HEK293 (cell line): ENCODE measurements around the gene APLNR.

Source experiments
- CTCF ChIA-PET: fragments of 350-600 bp; formaldehyde crosslinking; extraction: SDS; loops from one replicate; lab custom pipeline; 2021; ENCODE audit warnings: antibody characterized with exemption; lab: Yijun Ruan, JAX
- POLR2A ChIA-PET: fragments of 300-600 bp; formaldehyde crosslinking; extraction: SDS; loops from one replicate; lab custom pipeline; 2020; ENCODE audit warnings: antibody characterized with exemption, inconsistent platforms; lab: Yijun Ruan, JAX
- H3K27ac ChIP-seq: fragments of 200-500 bp; sonication (Bioruptor generic); 2 replicates; pipeline ENCODE4 v1.5.1; 2014; ENCODE audit warnings: low read depth, low read length, control low read depth, inconsistent platforms; ENCODE audit errors: extremely low read depth
- H3K36me3 ChIP-seq, 2 experiments: fragments of 200-500 bp in 1 of 2; sonication (Bioruptor generic) in 1 of 2; 1 replicate in 1 of 2; 2 replicates in 1 of 2; pipeline ENCODE4 v1.5.1; 2014 to 2017; ENCODE audit warnings: inconsistent platforms in 2 of 2, low read length in 2 of 2; ENCODE audit not compliant: control insufficient read depth in 2 of 2, insufficient read depth in 1 of 2
- H3K4me1 ChIP-seq: fragments of 200-500 bp; sonication (Bioruptor generic); 2 replicates; pipeline ENCODE4 v1.5.1; 2014; ENCODE audit warnings: mild to moderate bottlenecking, low read length, inconsistent platforms; ENCODE audit not compliant: control insufficient read depth, insufficient read depth
- H3K4me3 ChIP-seq: 2 replicates; pipeline ENCODE4 v1.5.1; 2011; ENCODE audit warnings: low read depth, mild to moderate bottlenecking, control low read depth, low read length, moderate library complexity
- H3K9me3 ChIP-seq: fragments of 200-500 bp; sonication (Bioruptor generic); 2 replicates; pipeline ENCODE4 v1.5.1; 2014; ENCODE audit warnings: low read depth, low read length, inconsistent platforms; ENCODE audit not compliant: control insufficient read depth, insufficient read depth
- GLIS1 ChIP-seq: fragments of 450-650 bp; formaldehyde crosslinking; IDR thresholded peaks from 2 replicates; pipeline ENCODE4 v1.5.1; 2016; ENCODE audit warnings: missing biosample characterization, missing genetic modification characterization
- HOXD13 ChIP-seq: sonication (generic); formaldehyde crosslinking; IDR thresholded peaks from 2 replicates; pipeline ENCODE4 v1.8.0; 2022; ENCODE audit warnings: missing genetic modification reagents, borderline replicate concordance
- REST ChIP-seq: fragments of 450-650 bp; formaldehyde crosslinking; IDR thresholded peaks from 2 replicates; pipeline ENCODE4 v1.5.1; 2016; ENCODE audit warnings: missing biosample characterization, missing genetic modification characterization
- ZBTB21 ChIP-seq: fragments of 450-650 bp; formaldehyde crosslinking; IDR thresholded peaks from 2 replicates; pipeline ENCODE4 v1.5.1; 2017; ENCODE audit warnings: missing biosample characterization, missing genetic modification characterization
- ZBTB44 ChIP-seq: fragments of 450-650 bp; IDR thresholded peaks from 2 replicates; pipeline ENCODE4 v1.5.1; 2018; ENCODE audit warnings: missing biosample characterization, mild to moderate bottlenecking, missing genetic modification characterization
- ZBTB8A ChIP-seq: fragments of 450-650 bp; formaldehyde crosslinking; IDR thresholded peaks from 2 replicates; pipeline ENCODE4 v1.5.1; 2016; ENCODE audit warnings: missing biosample characterization, missing genetic modification characterization
- ZFP3 ChIP-seq: fragments of 450-650 bp; formaldehyde crosslinking; IDR thresholded peaks from 2 replicates; pipeline ENCODE4 v1.5.1; 2016; ENCODE audit warnings: low read depth, missing biosample characterization, missing genetic modification characterization
- ZFP41 ChIP-seq: fragments of 450-650 bp; formaldehyde crosslinking; IDR thresholded peaks from 2 replicates; pipeline ENCODE4 v1.5.1; 2016; ENCODE audit warnings: missing biosample characterization, missing genetic modification characterization, borderline replicate concordance
- ZFP69B ChIP-seq: fragments of 450-650 bp; formaldehyde crosslinking; IDR thresholded peaks from 2 replicates; pipeline ENCODE4 v1.5.1; 2016; ENCODE audit warnings: missing biosample characterization, missing genetic modification characterization
- ZNF157 ChIP-seq: fragments of 450-650 bp; formaldehyde crosslinking; IDR thresholded peaks from 2 replicates; pipeline ENCODE4 v1.5.1; 2016; ENCODE audit warnings: missing biosample characterization, missing genetic modification characterization
- ZNF2 ChIP-seq: fragments of 450-650 bp; formaldehyde crosslinking; IDR thresholded peaks from 2 replicates; pipeline ENCODE4 v1.5.1; 2016; ENCODE audit warnings: missing biosample characterization, missing genetic modification characterization
- ZNF26 ChIP-seq: fragments of 450-650 bp; formaldehyde crosslinking; IDR thresholded peaks from 2 replicates; pipeline ENCODE4 v1.5.1; 2016; ENCODE audit warnings: missing biosample characterization, missing genetic modification characterization
- ZNF280C ChIP-seq: fragments of 450-650 bp; formaldehyde crosslinking; IDR thresholded peaks from 2 replicates; pipeline ENCODE4 v1.5.1; 2016; ENCODE audit warnings: missing biosample characterization, missing genetic modification characterization
- ZNF302 ChIP-seq: fragments of 450-650 bp; formaldehyde crosslinking; IDR thresholded peaks from 2 replicates; pipeline ENCODE4 v1.5.1; 2016; ENCODE audit warnings: missing biosample characterization, missing genetic modification characterization, low read depth
- ZNF335 ChIP-seq: fragments of 450-650 bp; formaldehyde crosslinking; conservative IDR thresholded peaks from 2 replicates; pipeline ENCODE4 v1.5.1; 2016; ENCODE audit warnings: missing biosample characterization, missing genetic modification characterization
- ZNF350 ChIP-seq: fragments of 450-650 bp; formaldehyde crosslinking; IDR thresholded peaks from 2 replicates; pipeline ENCODE4 v1.5.0; 2017; ENCODE audit warnings: missing biosample characterization, mild to moderate bottlenecking, missing genetic modification characterization
- ZNF433 ChIP-seq: fragments of 450-650 bp; formaldehyde crosslinking; IDR thresholded peaks from 2 replicates; pipeline ENCODE4 v1.5.1; 2016; ENCODE audit warnings: missing biosample characterization, missing genetic modification characterization, low read depth
- ZNF521 ChIP-seq: fragments of 450-650 bp; formaldehyde crosslinking; IDR thresholded peaks from 2 replicates; pipeline ENCODE4 v1.5.1; 2017; ENCODE audit warnings: missing biosample characterization, mild to moderate bottlenecking, missing genetic modification characterization
- ZNF664 ChIP-seq: fragments of 450-650 bp; formaldehyde crosslinking; IDR thresholded peaks from 2 replicates; pipeline ENCODE4 v1.5.1; 2016; ENCODE audit warnings: missing biosample characterization, missing genetic modification characterization
- ZNF785 ChIP-seq: fragments of 450-650 bp; formaldehyde crosslinking; IDR thresholded peaks from 2 replicates; pipeline ENCODE4 v1.5.1; 2016; ENCODE audit warnings: missing biosample characterization, missing genetic modification characterization
- ZNF843 ChIP-seq: fragments of 450-650 bp; formaldehyde crosslinking; IDR thresholded peaks from 2 replicates; pipeline ENCODE4 v1.5.1; 2016; ENCODE audit warnings: missing biosample characterization, missing genetic modification characterization
- ZSCAN4 ChIP-seq: fragments of 450-650 bp; formaldehyde crosslinking; IDR thresholded peaks from 2 replicates; pipeline ENCODE4 v1.5.1; 2017; ENCODE audit warnings: missing biosample characterization, missing genetic modification characterization

Gene APLNR

GRCh38 chr11:57199330-57199729 is 37.7 kb downstream of the APLNR start:
- POLR2A ChIA-PET: no interaction called here
- Histone ChIP-seq H3K36me3 (no peaks in the 10 kb centered on the region), H3K27ac (no peak overlapping the region), H3K4me3 (no peak overlapping the region), H3K4me1 (no peaks in the 10 kb centered on the region), H3K9me3 (no peaks in the 10 kb centered on the region)
- TF ChIP-seq HOXD13 (CRISPR knock-in tag): no peak
- TF ChIP-seq ZNF785 (tag by site-specific recombination): no peak
- no peak for TF ChIP-seq ZNF521
- no peak for TF ChIP-seq ZNF302
- no peak for TF ChIP-seq ZNF433 (tag by site-specific recombination)
- no peak for TF ChIP-seq ZSCAN4 (tag by site-specific recombination)
- no peak for TF ChIP-seq ZNF26 (tag by site-specific recombination)
- TF ChIP-seq ZNF350 (tag by site-specific recombination): no peak
- no peak for TF ChIP-seq ZFP3 (tag by site-specific recombination)
- no peak for TF ChIP-seq ZNF2 (tag by site-specific recombination)
- TF ChIP-seq ZBTB21 (tag by site-specific recombination): no peak
- TF ChIP-seq ZFP69B (tag by site-specific recombination): no peak
- no peak for TF ChIP-seq GLIS1 (tag by site-specific recombination)
- TF ChIP-seq ZNF335: no peak
- CTCF ChIA-PET: no interaction called here

- CTCF ChIA-PET: interaction anchor here (0.8 kb wide), 1 partner anchor 51 kb away, joined by 3 read pairs; no protein-coding TSS in a partner anchor
- H3K27ac ChIP-seq: no peak overlapping the region
Observed at GRCh38 chr11:57197762-57198161, 39.3 kb downstream of the APLNR start.

More at GRCh38 chr11:57197762-57198161, 39.3 kb downstream of the APLNR start:
- Histone ChIP-seq H3K9me3 (no peaks in the 10 kb centered on the region), H3K4me1 (no peaks in the 10 kb centered on the region), H3K4me3 (no peak overlapping the region), H3K36me3 (no peaks in the 10 kb centered on the region)
- no peak for TF ChIP-seq ZNF280C (tag by site-specific recombination)
- no peak for TF ChIP-seq ZBTB8A (tag by site-specific recombination)
- TF ChIP-seq REST: no peak
- TF ChIP-seq ZNF843 (tag by site-specific recombination): no peak
- TF ChIP-seq ZNF785 (tag by site-specific recombination): no peak
- TF ChIP-seq ZNF664 (tag by site-specific recombination): no peak
- no peak for TF ChIP-seq ZBTB44 (tag by site-specific recombination)
- TF ChIP-seq ZNF157 (tag by site-specific recombination): no peak
- no peak for TF ChIP-seq ZFP41 (tag by site-specific recombination)
- POLR2A ChIA-PET: no interaction called here
